Body of pancreas (tissue), 4 donors: Measurements from ENCODE around the gene ABCB11. TPM values are rescaled to one million over a fixed set of nuclear protein-coding genes. Genes with fewer than 3 reads are reported as not detected.
A peak's percentile ranks its signal among the peaks of the same experiment; 100 is the strongest.

Experiments
- ATAC-seq: fragments of 150-250 bp; one replicate; pipeline ENCODE4 v1.9.1; 2016
- DNase-seq, 4 donors: peaks; one replicate each; pipeline ENCODE4 v3.0.0-alpha.2; 2019
- H3K27ac ChIP-seq, 4 donors: fragments of 200-600 bp; sonication (generic); 1 replicate in 3 of 4; 2 replicates in 1 of 4; pipeline versions ENCODE4 v1.5.1 to v1.6.1; 2016 to 2019; ENCODE audit warnings: mild to moderate bottlenecking in 1 of 4, mixed read lengths in 1 of 4, moderate library complexity in 1 of 4
- H3K27me3 ChIP-seq, 2 donors: fragments of 200-600 bp; sonication (generic); one replicate each; pipeline ENCODE4 v1.6.0; 2016; ENCODE audit warnings: mild to moderate bottlenecking in 1 of 2
- H3K36me3 ChIP-seq, 2 donors: fragments of 200-600 bp; sonication (generic); replicated peaks in 1 of 2; 2 replicates each; pipeline ENCODE4 v1.5.1; 2016; ENCODE audit warnings: low read depth in 2 of 2; ENCODE audit not compliant: insufficient read depth in 1 of 2
- H3K4me1 ChIP-seq: fragments of 200-600 bp; sonication (generic); one replicate; pipeline ENCODE4 v1.6.0; 2016
- H3K4me3 ChIP-seq, 2 donors: fragments of 200-600 bp; sonication (generic); 1 replicate in 1 of 2; 2 replicates in 1 of 2; pipeline ENCODE4 v1.5.1; 2016 to 2019
- H3K9me3 ChIP-seq, 3 donors: fragments of 200-600 bp; sonication (generic); 1 replicate in 2 of 3; 2 replicates in 1 of 3; pipeline ENCODE4 v1.5.1; 2016
- POLR2A ChIP-seq, 3 donors: fragments of 450-650 bp; IDR thresholded peaks; one replicate each; pipeline ENCODE4 v1.6.1; 2016; ENCODE audit warnings: antibody characterized with exemption in 3 of 3, mild to moderate bottlenecking in 2 of 3
- WGBS, 2 donors: methylation state at CpG; one replicate each; pipeline ENCODE4 v1.1.5; 2017; 5-methylcytosine and 5-hydroxymethylcytosine counted together
- intact Hi-C: fragments of 100-400 bp; cut with DNase I; formaldehyde crosslinking; loops from one replicate; pipeline ENCODE4 v1.15.1; 2023
- total RNA-seq, 2 donors: library from RNA; depleted of rRNA; stranded (reverse); fragments of >200 nt; gene quantifications; one replicate each; pipeline ENCODE4 v1.1.0, GENCODE V29; 2016
- TF ChIP-seq, protein P1 (sequence below), 7 experiments: fragments of 450-650 bp in 4 of 7; fragments of 200-600 bp in 3 of 7; sonication (generic) in 3 of 7; IDR thresholded peaks; one replicate each; pipeline ENCODE4 v1.5.1; 2016 to 2019; ENCODE audit warnings: antibody characterized with exemption in 7 of 7

ABCB11 gene
- total RNA-seq, 2 donors from 2014 or later = 0.33 TPM; not detected in 1

DNA sequence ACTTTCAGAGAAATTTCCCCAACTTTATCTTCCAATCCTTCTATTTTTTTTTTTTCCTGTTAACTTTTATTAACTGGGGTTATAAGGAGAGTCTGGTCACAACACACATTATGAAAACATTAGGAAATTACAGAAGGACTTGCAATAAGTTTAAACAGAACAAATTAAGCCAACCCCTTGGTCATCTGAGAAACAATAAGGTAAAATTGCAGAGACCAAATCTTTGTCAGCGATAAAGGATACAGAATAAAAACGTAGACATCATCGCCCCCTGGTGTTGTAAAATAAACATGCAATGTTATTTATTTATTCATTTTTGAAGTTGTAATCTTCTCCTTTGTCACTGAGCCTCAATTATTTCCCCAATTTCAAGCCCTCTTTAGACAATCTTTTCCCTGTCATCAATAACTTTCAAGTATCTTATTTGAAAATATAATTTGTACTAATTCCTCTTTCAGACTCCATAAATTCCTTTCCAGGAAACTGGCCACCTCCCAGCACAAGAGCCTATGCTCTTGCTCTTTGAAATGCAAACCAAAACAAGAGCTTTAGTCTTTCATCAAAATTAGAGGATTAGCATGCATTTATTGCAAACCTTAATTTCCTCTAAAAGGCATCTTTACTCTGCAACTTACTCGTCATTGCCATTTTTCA lies 110.5 kb downstream of the ABCB11 start:
- no peaks in the 10 kb centered on the region for H3K4me1 ChIP-seq
- H3K9me3 ChIP-seq = no peaks in the 10 kb centered on the region
- H3K27ac ChIP-seq = no peak overlapping the region
- TF ChIP-seq, protein P1, sequence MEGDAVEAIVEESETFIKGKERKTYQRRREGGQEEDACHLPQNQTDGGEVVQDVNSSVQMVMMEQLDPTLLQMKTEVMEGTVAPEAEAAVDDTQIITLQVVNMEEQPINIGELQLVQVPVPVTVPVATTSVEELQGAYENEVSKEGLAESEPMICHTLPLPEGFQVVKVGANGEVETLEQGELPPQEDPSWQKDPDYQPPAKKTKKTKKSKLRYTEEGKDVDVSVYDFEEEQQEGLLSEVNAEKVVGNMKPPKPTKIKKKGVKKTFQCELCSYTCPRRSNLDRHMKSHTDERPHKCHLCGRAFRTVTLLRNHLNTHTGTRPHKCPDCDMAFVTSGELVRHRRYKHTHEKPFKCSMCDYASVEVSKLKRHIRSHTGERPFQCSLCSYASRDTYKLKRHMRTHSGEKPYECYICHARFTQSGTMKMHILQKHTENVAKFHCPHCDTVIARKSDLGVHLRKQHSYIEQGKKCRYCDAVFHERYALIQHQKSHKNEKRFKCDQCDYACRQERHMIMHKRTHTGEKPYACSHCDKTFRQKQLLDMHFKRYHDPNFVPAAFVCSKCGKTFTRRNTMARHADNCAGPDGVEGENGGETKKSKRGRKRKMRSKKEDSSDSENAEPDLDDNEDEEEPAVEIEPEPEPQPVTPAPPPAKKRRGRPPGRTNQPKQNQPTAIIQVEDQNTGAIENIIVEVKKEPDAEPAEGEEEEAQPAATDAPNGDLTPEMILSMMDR (IDR thresholded peaks at IDR 0.05) = peak; percentile 28 to 69 (median 65)
- TF ChIP-seq POLR2A (IDR thresholded peaks at IDR 0.05) = no peak
- no peak overlapping the region for H3K4me3 ChIP-seq
- ATAC-seq = peak; percentile 35
- 16 to 18% methylated on average over 4 of the region's 4 CpGs for WGBS, 2 donors
- no peak for DNase-seq
- no peaks in the 10 kb centered on the region for H3K36me3 ChIP-seq
- intact Hi-C loops = loop anchor here (10.0 kb wide), 1 partner anchor 576 kb away; no protein-coding TSS in a partner anchor
- H3K27me3 ChIP-seq = no peaks in the 10 kb centered on the region

DNA sequence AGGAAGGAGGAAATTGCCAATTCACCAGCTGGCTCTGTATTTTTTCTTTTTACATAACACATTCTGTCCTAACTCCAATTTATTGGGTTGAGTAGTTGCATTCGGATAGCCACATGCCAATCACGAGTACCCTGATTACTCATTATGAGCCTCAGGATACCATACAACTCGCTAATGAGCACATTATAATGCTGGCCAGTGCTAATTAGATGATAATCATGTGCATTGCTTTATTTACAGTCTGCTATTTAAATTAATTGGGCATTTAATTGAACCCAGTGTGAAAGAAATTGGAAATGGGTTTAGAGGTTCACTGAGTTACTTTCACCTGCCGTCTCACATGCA lies 114.8 kb downstream of the ABCB11 start:
- 64 to 75% methylated on average over 4 of the region's 4 CpGs for WGBS, 2 donors
- no peak for TF ChIP-seq POLR2A (IDR thresholded peaks at IDR 0.05)
- TF ChIP-seq, protein P1 (IDR thresholded peaks at IDR 0.05) = no peak
- Histone ChIP-seq H3K9me3 (no peaks in the 10 kb centered on the region), H3K4me1 (peaks cover 8% of the 10 kb centered on the region), H3K27ac (no peak overlapping the region), H3K27me3 (no peaks in the 10 kb centered on the region), H3K36me3 (no peaks in the 10 kb centered on the region), H3K4me3 (no peak overlapping the region)
- DNase-seq = no peak
- no peak for ATAC-seq
- intact Hi-C loops = loop anchor here (10.0 kb wide), 1 partner anchor 142 kb away; no protein-coding TSS in a partner anchor

DNA sequence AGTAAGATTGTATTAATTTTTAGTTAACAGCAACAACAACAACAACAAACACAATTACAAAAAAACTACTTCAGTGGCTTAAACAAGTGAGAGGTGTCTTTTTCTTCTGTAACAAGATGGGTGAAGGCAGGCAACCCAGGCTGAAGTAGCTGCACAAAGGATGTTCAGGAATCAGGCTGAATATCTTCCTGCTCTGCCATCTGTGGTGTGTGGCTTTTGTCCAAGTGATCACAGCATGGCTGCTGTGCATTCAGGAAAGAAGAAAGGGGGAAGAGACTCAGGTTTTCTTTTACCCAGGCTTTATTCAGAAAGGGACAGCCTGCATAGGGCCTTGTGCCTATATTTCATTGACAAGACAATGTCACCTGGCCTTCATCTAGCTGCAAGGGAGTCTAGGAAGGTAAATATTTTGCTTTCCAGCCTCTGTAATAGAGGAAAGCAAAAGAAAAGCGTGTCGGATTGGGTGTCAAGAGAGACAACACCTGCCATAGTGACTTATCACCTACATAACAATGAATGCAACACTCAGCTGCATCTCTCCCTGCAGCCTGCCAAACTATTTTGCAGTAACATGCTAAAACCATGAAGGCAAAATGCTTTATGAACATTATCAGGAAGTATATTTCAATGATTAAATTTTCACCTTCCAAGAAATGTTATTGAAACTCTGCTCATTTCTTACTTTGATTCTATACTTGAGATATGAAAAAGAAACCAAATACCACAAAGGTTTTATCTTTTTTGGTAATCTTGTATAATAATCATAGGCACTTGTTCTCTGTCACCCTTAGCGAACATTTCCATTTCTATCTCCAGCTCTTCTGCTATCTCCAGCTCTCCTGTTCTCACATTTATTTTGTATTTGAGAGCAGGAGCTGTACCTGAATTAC lies 115.4 kb downstream of the ABCB11 start:
- H3K9me3 ChIP-seq = no peaks in the 10 kb centered on the region
- ATAC-seq = no peak
- no peaks in the 10 kb centered on the region for H3K36me3 ChIP-seq
- H3K27ac ChIP-seq = no peak overlapping the region
- intact Hi-C loops = loop anchor here (10.0 kb wide), 1 partner anchor 141 kb away; no protein-coding TSS in a partner anchor
- TF ChIP-seq, protein P1 (IDR thresholded peaks at IDR 0.05) = no peak
- TF ChIP-seq POLR2A (IDR thresholded peaks at IDR 0.05) = no peak
- no peak for DNase-seq
- WGBS, 2 donors = 87 to 90% methylated on average over 3 of the region's 3 CpGs
- H3K4me1 ChIP-seq = peaks cover 8% of the 10 kb centered on the region
- no peak overlapping the region for H3K4me3 ChIP-seq
- no peaks in the 10 kb centered on the region for H3K27me3 ChIP-seq

DNA sequence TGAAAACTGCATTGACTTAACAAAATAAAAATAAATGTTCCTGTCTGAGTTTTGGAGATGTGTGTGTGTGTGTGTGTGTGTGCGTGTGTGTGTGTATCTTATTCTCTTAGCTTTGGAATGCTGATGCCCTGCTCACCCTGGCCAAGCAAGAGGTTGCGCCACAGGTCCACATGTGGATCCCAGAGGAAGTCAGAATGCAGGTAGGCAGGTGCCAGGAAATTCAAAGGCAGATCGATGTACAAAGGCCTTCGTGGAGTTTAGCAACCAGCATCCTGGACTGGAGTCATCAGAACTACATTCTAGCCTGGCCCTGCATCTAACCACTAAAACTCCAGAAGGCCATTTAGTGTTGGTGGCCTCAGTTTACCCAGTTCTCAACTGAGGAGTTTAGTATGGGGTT lies 117.6 kb downstream of the ABCB11 start:
- no peak for ATAC-seq
- H3K4me1 ChIP-seq = peaks cover 8% of the 10 kb centered on the region
- H3K9me3 ChIP-seq = no peaks in the 10 kb centered on the region
- WGBS, 2 donors = 77 to 88% methylated on average over 4 of the region's 4 CpGs
- intact Hi-C loops = loop anchor here (10.0 kb wide), 1 partner anchor 139 kb away; no protein-coding TSS in a partner anchor
- no peak overlapping the region for H3K27ac ChIP-seq
- no peak overlapping the region for H3K4me3 ChIP-seq
- H3K27me3 ChIP-seq = no peaks in the 10 kb centered on the region
- no peaks in the 10 kb centered on the region for H3K36me3 ChIP-seq
- no peak for TF ChIP-seq POLR2A (IDR thresholded peaks at IDR 0.05)
- TF ChIP-seq, protein P1 (IDR thresholded peaks at IDR 0.05) = no peak
- DNase-seq = peak in 1 of 4 donors; percentile 8
